GM10266 (cell line): ENCODE results near the gene SLC19A2.
"Not testable (repeated sequence)": the region's sequence is repeated elsewhere in the genome, so short reads cannot be mapped to it uniquely, and the experiment has no call there.

ENCODE experiments used
- DNase-seq: peaks from one replicate; pipeline ENCODE4 v3.0.0; 2012; ENCODE audit errors: extremely low spot score
- TF ChIP-seq, protein P1 (sequence below): IDR thresholded peaks from 2 replicates; pipeline ENCODE4 v1.5.1; 2012; ENCODE audit warnings: mild to moderate bottlenecking, low read depth; ENCODE audit not compliant: control insufficient read depth, insufficient read depth; ENCODE audit errors: missing control alignments

Gene SLC19A2

GRCh38 chr1:169508432-169509338 is 22.9 kb upstream of the SLC19A2 start:
- no peak for DNase-seq
- TF ChIP-seq, protein P1, sequence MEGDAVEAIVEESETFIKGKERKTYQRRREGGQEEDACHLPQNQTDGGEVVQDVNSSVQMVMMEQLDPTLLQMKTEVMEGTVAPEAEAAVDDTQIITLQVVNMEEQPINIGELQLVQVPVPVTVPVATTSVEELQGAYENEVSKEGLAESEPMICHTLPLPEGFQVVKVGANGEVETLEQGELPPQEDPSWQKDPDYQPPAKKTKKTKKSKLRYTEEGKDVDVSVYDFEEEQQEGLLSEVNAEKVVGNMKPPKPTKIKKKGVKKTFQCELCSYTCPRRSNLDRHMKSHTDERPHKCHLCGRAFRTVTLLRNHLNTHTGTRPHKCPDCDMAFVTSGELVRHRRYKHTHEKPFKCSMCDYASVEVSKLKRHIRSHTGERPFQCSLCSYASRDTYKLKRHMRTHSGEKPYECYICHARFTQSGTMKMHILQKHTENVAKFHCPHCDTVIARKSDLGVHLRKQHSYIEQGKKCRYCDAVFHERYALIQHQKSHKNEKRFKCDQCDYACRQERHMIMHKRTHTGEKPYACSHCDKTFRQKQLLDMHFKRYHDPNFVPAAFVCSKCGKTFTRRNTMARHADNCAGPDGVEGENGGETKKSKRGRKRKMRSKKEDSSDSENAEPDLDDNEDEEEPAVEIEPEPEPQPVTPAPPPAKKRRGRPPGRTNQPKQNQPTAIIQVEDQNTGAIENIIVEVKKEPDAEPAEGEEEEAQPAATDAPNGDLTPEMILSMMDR = no peak

DNA sequence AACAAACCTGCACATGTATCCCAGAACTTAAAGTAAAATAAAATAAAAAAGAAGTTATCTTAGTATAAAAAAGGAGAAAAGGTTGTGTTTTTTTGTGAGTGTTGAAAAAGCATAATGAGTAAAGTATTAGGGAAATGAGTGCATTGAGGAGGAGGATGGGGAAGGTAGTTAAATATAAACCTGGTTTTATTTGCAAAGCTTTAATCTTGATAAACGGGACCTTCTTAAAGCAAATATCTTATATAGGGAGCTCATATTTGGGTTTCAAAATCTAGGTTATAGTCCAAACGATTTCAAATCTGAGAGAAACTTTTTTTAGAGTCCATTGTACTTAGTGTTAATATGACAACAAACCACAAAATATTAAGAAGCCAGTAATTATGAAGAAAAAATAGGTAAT is 21.7 kb upstream of the SLC19A2 start:
- DNase-seq = no peak
- TF ChIP-seq, protein P1 = no peak

DNA sequence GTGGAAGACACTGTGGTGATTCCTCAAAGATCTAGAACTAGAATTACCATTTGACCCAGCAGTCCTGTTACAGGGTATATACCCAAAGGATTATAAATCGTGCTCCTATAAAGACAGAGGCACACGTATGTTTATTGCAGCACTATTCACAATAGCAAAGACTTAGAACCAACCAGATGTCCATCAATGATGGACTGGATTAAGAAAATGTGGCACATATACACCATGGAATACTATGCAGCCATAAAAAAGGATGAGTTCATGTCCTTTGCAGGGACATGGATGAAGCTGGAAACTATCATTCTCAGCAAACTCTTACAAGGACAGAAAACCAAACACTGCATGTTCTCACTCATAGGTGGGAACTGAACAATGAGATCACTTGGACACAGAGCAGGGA is 17.9 kb upstream of the SLC19A2 start:
- not testable (repeated sequence) for DNase-seq

- DNase-seq = no peak
- TF ChIP-seq, protein P1 = no peak
Observed at GRCh38 chr1:169499807-169500206, 14.1 kb upstream of the SLC19A2 start.

DNA sequence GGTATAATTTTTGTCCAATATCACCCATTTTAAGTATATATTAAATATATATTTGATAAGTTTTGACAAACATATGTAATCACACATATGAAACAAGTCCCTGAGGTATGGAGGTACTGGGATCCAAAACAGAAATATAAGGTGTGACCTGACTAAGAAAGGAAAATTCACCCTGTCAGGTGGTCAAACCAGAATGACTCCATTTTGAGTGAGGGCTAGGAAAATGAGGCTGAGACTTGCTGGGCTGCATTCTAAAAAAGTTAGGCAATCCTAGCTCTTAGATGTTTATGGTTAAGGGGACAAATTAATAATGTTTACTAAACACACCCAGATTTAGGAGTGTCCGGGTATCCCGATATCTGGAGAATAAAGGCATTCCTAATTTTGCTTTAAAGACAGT is 11.6 kb upstream of the SLC19A2 start:
- TF ChIP-seq, protein P1 = no peak
- DNase-seq = no peak

DNA sequence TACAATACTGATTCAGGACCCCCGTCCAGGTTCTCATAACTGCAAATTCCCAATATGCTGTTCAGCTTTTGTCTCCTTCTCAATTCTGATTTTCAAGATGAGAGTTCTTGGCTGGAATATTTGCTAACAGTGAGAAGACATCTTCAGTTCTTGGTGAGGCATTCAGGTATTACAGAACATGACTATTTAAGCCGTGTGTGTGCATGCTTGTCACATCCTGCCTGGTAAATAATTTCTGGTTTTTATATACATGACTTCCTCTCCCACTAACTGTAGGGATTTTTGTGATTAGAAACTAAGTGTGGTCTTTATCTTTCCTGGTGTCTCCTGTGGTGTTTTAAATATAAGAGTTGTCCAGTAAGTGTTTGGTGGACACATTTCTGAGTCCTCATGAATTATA is 10.2 kb upstream of the SLC19A2 start:
- no peak for DNase-seq
- TF ChIP-seq, protein P1 = no peak

DNA sequence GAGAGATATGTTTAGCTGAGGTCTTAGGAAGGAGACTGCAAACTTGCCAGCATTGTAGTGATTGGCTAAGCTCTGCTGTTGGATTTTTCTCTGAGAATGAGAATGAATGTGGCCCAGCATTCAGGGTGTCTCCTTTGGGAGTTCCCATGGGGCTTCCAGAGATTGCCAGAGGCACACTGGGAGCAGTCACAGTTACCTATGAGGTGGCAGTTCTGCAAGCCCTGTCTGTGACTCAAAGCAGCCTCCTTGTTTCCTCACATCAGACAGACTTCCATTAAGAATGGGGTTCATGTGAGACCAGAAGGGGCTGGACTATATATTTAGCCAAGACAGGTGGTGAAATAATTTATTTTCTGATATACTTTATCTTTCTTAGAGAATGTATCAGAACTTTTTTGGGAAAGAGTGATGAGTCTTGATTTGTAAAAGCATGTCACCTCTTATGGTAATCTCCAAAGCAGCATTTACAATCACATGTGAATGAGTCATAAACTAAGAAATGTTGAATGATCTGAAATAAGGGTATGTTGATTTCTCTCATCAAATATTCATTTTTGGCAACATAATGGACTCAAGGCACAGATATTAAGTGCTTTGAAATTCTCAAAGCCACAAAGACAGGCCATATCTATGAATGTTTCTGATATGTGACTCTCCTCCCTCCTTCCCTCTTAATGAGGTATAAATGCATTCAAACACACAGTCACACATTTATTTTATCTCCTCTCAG is 9.5 kb upstream of the SLC19A2 start:
- DNase-seq = no peak
- TF ChIP-seq, protein P1 = no peak
